Neural progenitor cell (in vitro differentiated cells): Measurements from ENCODE around the gene ZNF32. TPM values are rescaled to one million over a fixed set of nuclear protein-coding genes. Genes with fewer than 3 reads are reported as not detected.

Experiments used
- DNase-seq: peaks from one replicate; pipeline ENCODE4 v3.0.0-alpha.2; 2016; ENCODE audit warnings: low spot score
- H2AFZ ChIP-seq: fragments of 200-600 bp; sonication (generic); replicated peaks from 2 replicates; pipeline ENCODE4 v1.6.1; 2016; ENCODE audit warnings: antibody characterized with exemption
- H3F3A ChIP-seq: fragments of 200-600 bp; sonication (generic); 2 replicates; pipeline ENCODE4 v1.6.1; 2016; ENCODE audit warnings: antibody characterized with exemption, low read depth
- H3K27ac ChIP-seq: fragments of 200-600 bp; sonication (generic); 2 replicates; pipeline ENCODE4 v1.5.1; 2016; ENCODE audit warnings: mild to moderate bottlenecking
- H3K27me3 ChIP-seq: fragments of 200-600 bp; sonication (generic); 2 replicates; pipeline ENCODE4 v1.6.1; 2016; ENCODE audit warnings: mild to moderate bottlenecking, moderate library complexity
- H3K36me3 ChIP-seq: fragments of 200-600 bp; sonication (generic); 2 replicates; pipeline ENCODE4 v1.5.1; 2016
- H3K4me1 ChIP-seq: fragments of 200-600 bp; sonication (generic); 2 replicates; pipeline ENCODE4 v1.6.1; 2016; ENCODE audit warnings: mixed run types
- H3K4me2 ChIP-seq: fragments of 200-600 bp; sonication (generic); 2 replicates; pipeline ENCODE4 v1.6.1; 2016
- H3K4me3 ChIP-seq: fragments of 200-600 bp; sonication (generic); 2 replicates; pipeline ENCODE4 v1.5.1; 2016
- H3K79me2 ChIP-seq: fragments of 200-600 bp; sonication (generic); 2 replicates; pipeline ENCODE4 v1.6.1; 2016; ENCODE audit warnings: low read depth
- H3K9ac ChIP-seq: fragments of 200-600 bp; sonication (generic); 2 replicates; pipeline ENCODE4 v1.6.1; 2016
- H3K9me3 ChIP-seq: fragments of 200-600 bp; sonication (generic); 2 replicates; pipeline ENCODE4 v1.5.1; 2016; ENCODE audit warnings: low read depth
- H4K20me1 ChIP-seq: fragments of 200-600 bp; sonication (generic); 2 replicates; pipeline ENCODE4 v1.6.1; 2016; ENCODE audit warnings: low read depth
- H3K27ac Mint-ChIP-seq: 3 replicates; pipeline ENCODE4 v1.8.0; 2021; ENCODE audit warnings: mixed read lengths
- H3K27me3 Mint-ChIP-seq: 2 replicates; pipeline ENCODE4 v1.8.0; 2022; ENCODE audit warnings: low read depth, mild to moderate bottlenecking, inconsistent platforms, moderate library complexity, mixed read lengths; ENCODE audit not compliant: insufficient read depth
- H3K36me3 Mint-ChIP-seq: 3 replicates; pipeline ENCODE4 v1.8.0; 2021; ENCODE audit warnings: mixed read lengths
- H3K4me1 Mint-ChIP-seq: 3 replicates; pipeline ENCODE4 v1.8.0; 2021; ENCODE audit warnings: mixed read lengths
- H3K4me3 Mint-ChIP-seq: 3 replicates; pipeline ENCODE4 v1.8.0; 2021; ENCODE audit warnings: mild to moderate bottlenecking, moderate library complexity, mixed read lengths
- H3K9me3 Mint-ChIP-seq: 3 replicates; pipeline ENCODE4 v1.8.0; 2020; ENCODE audit warnings: mixed read lengths
- EZH2 ChIP-seq: fragments of 200-600 bp; sonication (generic); IDR thresholded peaks from 2 replicates; pipeline ENCODE4 v1.6.1; 2017; ENCODE audit warnings: antibody characterized with exemption, mild to moderate bottlenecking, moderate library complexity
- EZH2phosphoT487 ChIP-seq: fragments of 200-600 bp; sonication (generic); IDR thresholded peaks from 2 replicates; pipeline ENCODE4 v1.6.1; 2017; ENCODE audit warnings: antibody characterized with exemption
- total RNA-seq: library from RNA; depleted of rRNA; stranded (reverse); fragments of >200 nt; gene quantifications from 2 replicates; pipeline ENCODE4 v1.2.3, GENCODE V29; 2015; ENCODE audit warnings: low replicate concordance
- TF ChIP-seq, protein P1 (sequence below): fragments of 200-600 bp; sonication (generic); IDR thresholded peaks from 2 replicates; pipeline ENCODE4 v1.5.1; 2017; ENCODE audit warnings: antibody characterized with exemption, mild to moderate bottlenecking

Gene ZNF32
- total RNA-seq, 1 donor from 2014 or later = 50.7 TPM

DNA sequence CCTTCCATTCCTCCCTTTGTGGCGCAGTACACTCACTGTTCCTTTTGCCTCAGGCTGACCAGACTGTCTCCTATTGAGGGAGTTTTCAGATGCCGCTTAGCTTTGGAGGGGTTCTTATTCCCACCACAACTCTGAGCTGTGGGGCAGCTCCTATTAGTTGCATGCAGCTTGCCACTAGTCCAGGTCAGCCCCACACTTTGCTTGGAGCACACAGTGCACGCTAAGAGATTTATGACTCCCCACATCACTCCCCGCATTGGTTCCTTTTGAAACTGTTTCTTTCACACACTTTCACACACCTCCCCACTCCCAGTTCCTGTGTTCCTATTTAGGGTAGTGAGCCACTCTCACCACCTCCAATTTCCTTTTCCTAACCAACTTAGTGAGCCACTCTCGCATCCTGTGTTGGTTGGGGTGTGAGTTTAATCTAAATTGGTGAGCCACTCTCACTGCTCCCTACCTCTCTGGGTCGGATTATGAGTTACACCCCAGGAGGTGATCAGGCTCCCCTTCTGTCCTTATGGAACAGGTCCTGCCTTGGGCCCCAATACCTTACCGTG lies 52.9 kb downstream of the ZNF32 start:
- H3K4me1 Mint-ChIP-seq = peaks cover 9% of the 10 kb centered on the region
- H3K36me3 ChIP-seq = no peaks in the 10 kb centered on the region
- no peaks in the 10 kb centered on the region for H3K27me3 ChIP-seq
- no peaks in the 10 kb centered on the region for H3K4me1 ChIP-seq
- no peak overlapping the region for H3K27ac ChIP-seq
- H3K4me3 ChIP-seq = no peak overlapping the region
- H3K4me3 Mint-ChIP-seq = no peak overlapping the region
- H3K36me3 Mint-ChIP-seq = no peaks in the 10 kb centered on the region
- H3F3A ChIP-seq = no peaks in the 10 kb centered on the region
- no peak overlapping the region for H3K4me2 ChIP-seq
- H3K9me3 ChIP-seq = no peaks in the 10 kb centered on the region
- no peak overlapping the region for H3K9ac ChIP-seq
- peaks cover 11% of the 10 kb centered on the region for H3K9me3 Mint-ChIP-seq
- TF ChIP-seq EZH2 (no peak), EZH2phosphoT487 (no peak)
- TF ChIP-seq, protein P1, sequence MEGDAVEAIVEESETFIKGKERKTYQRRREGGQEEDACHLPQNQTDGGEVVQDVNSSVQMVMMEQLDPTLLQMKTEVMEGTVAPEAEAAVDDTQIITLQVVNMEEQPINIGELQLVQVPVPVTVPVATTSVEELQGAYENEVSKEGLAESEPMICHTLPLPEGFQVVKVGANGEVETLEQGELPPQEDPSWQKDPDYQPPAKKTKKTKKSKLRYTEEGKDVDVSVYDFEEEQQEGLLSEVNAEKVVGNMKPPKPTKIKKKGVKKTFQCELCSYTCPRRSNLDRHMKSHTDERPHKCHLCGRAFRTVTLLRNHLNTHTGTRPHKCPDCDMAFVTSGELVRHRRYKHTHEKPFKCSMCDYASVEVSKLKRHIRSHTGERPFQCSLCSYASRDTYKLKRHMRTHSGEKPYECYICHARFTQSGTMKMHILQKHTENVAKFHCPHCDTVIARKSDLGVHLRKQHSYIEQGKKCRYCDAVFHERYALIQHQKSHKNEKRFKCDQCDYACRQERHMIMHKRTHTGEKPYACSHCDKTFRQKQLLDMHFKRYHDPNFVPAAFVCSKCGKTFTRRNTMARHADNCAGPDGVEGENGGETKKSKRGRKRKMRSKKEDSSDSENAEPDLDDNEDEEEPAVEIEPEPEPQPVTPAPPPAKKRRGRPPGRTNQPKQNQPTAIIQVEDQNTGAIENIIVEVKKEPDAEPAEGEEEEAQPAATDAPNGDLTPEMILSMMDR = no peak
- no peak overlapping the region for H3K27ac Mint-ChIP-seq
- no peaks in the 10 kb centered on the region for H3K79me2 ChIP-seq
- no peak for DNase-seq
- no peak overlapping the region for H2AFZ ChIP-seq
- H3K27me3 Mint-ChIP-seq = peaks cover 4% of the 10 kb centered on the region
- H4K20me1 ChIP-seq = no peaks in the 10 kb centered on the region

GRCh38 chr10:43594944-43595589 lies 53.6 kb downstream of the ZNF32 start:
- Histone ChIP-seq H3K4me3 (no peak overlapping the region), H2AFZ (no peak overlapping the region), H3K4me1 (no peaks in the 10 kb centered on the region), H3K4me2 (no peak overlapping the region), H3K9ac (no peak overlapping the region), H3K27ac (no peak overlapping the region), H3K79me2 (no peaks in the 10 kb centered on the region), H4K20me1 (no peaks in the 10 kb centered on the region), H3F3A (no peaks in the 10 kb centered on the region), H3K27me3 (no peaks in the 10 kb centered on the region), H3K36me3 (no peaks in the 10 kb centered on the region), H3K9me3 (no peaks in the 10 kb centered on the region)
- no peaks in the 10 kb centered on the region for H3K36me3 Mint-ChIP-seq
- peaks cover 11% of the 10 kb centered on the region for H3K9me3 Mint-ChIP-seq
- peaks cover 4% of the 10 kb centered on the region for H3K27me3 Mint-ChIP-seq
- H3K27ac Mint-ChIP-seq = peak overlapping the region; percentile 60
- DNase-seq = no peak
- no peak overlapping the region for H3K4me3 Mint-ChIP-seq
- TF ChIP-seq, protein P1 = no peak
- TF ChIP-seq EZH2phosphoT487 (no peak), EZH2 (no peak)
- H3K4me1 Mint-ChIP-seq = peaks cover 9% of the 10 kb centered on the region

Other genes with a start within 250 kb of the ZNF32 start
- 175 and 180 TPM in 2 replicates for gene HNRNPF, start 239.7 kb downstream of the ZNF32 start, total RNA-seq
- 2.0 and 3.5 TPM in 2 replicates for gene ZNF487, start 211.8 kb downstream of the ZNF32 start, total RNA-seq
- 7.1 and 16.9 TPM in 2 replicates for gene ZNF239, start 74.3 kb downstream of the ZNF32 start, total RNA-seq
- gene ZNF485, start 42.4 kb downstream of the ZNF32 start, total RNA-seq = 4.7 and 5.4 TPM in 2 replicates